HepG2 (cell line): ENCODE data around the gene SNX21. TPM values are rescaled to one million over a fixed set of nuclear protein-coding genes. Genes with fewer than 3 reads are reported as not detected.
"Not testable (repeated sequence)": the region's sequence is repeated elsewhere in the genome, so short reads cannot be mapped to it uniquely, and the experiment has no call there.

Experiments used
- ATF2 ChIP-seq: sonication (generic); formaldehyde crosslinking; IDR thresholded peaks from 2 replicates; pipeline ENCODE4 v1.4.0; 2020; ENCODE audit warnings: missing genetic modification reagents
- FOXC1 ChIP-seq: sonication (generic); formaldehyde crosslinking; IDR thresholded peaks from 2 replicates; pipeline ENCODE4 v1.8.0; 2022; ENCODE audit warnings: mild to moderate bottlenecking, missing genetic modification reagents, borderline replicate concordance
- FOXJ3 ChIP-seq: sonication (generic); formaldehyde crosslinking; IDR thresholded peaks from 2 replicates; pipeline ENCODE4 v1.4.0; 2020; ENCODE audit warnings: missing genetic modification reagents, mild to moderate bottlenecking, borderline replicate concordance
- FOXK1 ChIP-seq: sonication (generic); formaldehyde crosslinking; IDR thresholded peaks from 2 replicates; pipeline ENCODE4 v1.4.0; 2020; ENCODE audit warnings: low read depth, missing genetic modification reagents, borderline replicate concordance
- HMG20A ChIP-seq: IDR thresholded peaks from 2 replicates; pipeline ENCODE4 v1.6.1; 2016; ENCODE audit warnings: borderline replicate concordance
- HNF1A ChIP-seq, 2 experiments: sonication (generic) in 1 of 2; formaldehyde crosslinking in 1 of 2; IDR thresholded peaks; 2 replicates each; pipeline versions ENCODE4 v1.4.0 to v1.6.1; 2016 to 2020; ENCODE audit warnings: borderline replicate concordance in 1 of 2, low read depth in 1 of 2, mild to moderate bottlenecking in 1 of 2, missing genetic modification reagents in 1 of 2
- HOXA5 ChIP-seq: sonication (generic); formaldehyde crosslinking; IDR thresholded peaks from 2 replicates; pipeline ENCODE4 v1.4.0; 2020; ENCODE audit warnings: missing genetic modification reagents
- KDM6A ChIP-seq: IDR thresholded peaks from 2 replicates; pipeline ENCODE4 v1.6.1; 2016; ENCODE audit warnings: low read depth
- NCOA2 ChIP-seq: sonication (generic); formaldehyde crosslinking; IDR thresholded peaks from 2 replicates; pipeline ENCODE4 v1.8.0; 2022; ENCODE audit warnings: inconsistent platforms
- NFYC ChIP-seq: IDR thresholded peaks from 2 replicates; pipeline ENCODE4 v1.6.1; 2016; ENCODE audit warnings: missing genetic modification reagents, missing compliant biosample characterization
- NONO ChIP-seq, 2 experiments: fragments of 450-650 bp in 1 of 2; sonication (generic) in 1 of 2; formaldehyde crosslinking in 1 of 2; IDR thresholded peaks in 1 of 2; conservative IDR thresholded peaks in 1 of 2; 2 replicates each; pipeline versions ENCODE4 v1.6.1 to v1.8.0; 2017 to 2022; ENCODE audit warnings: mild to moderate bottlenecking in 1 of 2, missing genetic modification reagents in 1 of 2, moderate library complexity in 1 of 2
- PPARG ChIP-seq: conservative IDR thresholded peaks from 2 replicates; pipeline ENCODE4 v1.6.1; 2016; ENCODE audit warnings: missing biosample characterization, missing genetic modification reagents
- RARA ChIP-seq: IDR thresholded peaks from 2 replicates; pipeline ENCODE4 v1.6.1; 2016; ENCODE audit warnings: missing genetic modification reagents, missing compliant biosample characterization
- RCOR2 ChIP-seq: IDR thresholded peaks from 2 replicates; pipeline ENCODE4 v1.6.1; 2016; ENCODE audit warnings: missing biosample characterization, missing genetic modification reagents
- TARDBP ChIP-seq: sonication (generic); formaldehyde crosslinking; IDR thresholded peaks from 2 replicates; pipeline ENCODE4 v1.8.0; 2022; ENCODE audit warnings: mild to moderate bottlenecking, missing genetic modification reagents
- ZBTB43 ChIP-seq: sonication (generic); formaldehyde crosslinking; conservative IDR thresholded peaks from 2 replicates; pipeline ENCODE4 v1.4.0; 2020; ENCODE audit warnings: missing genetic modification reagents
- ZNF121 ChIP-seq: sonication (generic); formaldehyde crosslinking; IDR thresholded peaks from 2 replicates; pipeline ENCODE4 v1.5.0; 2020; ENCODE audit warnings: mild to moderate bottlenecking, missing genetic modification reagents
- ZNF292 ChIP-seq: sonication (generic); formaldehyde crosslinking; IDR thresholded peaks from 2 replicates; pipeline ENCODE4 v1.8.1; 2022; ENCODE audit warnings: mild to moderate bottlenecking, low read depth, missing genetic modification reagents, borderline replicate concordance
- ZNF331 ChIP-seq: sonication (generic); formaldehyde crosslinking; IDR thresholded peaks from 2 replicates; pipeline ENCODE4 v1.4.0; 2020; ENCODE audit warnings: missing genetic modification reagents
- ZNF768 ChIP-seq: sonication (generic); formaldehyde crosslinking; IDR thresholded peaks from 2 replicates; pipeline ENCODE4 v1.4.0; 2020; ENCODE audit warnings: missing genetic modification reagents
- polyA plus RNA-seq, 8 experiments: library from polyadenylated mRNA; depleted of rRNA in 3 of 8; stranded (reverse) in 7 of 8; unstranded in 1 of 8; fragments of >200 nt; fragmentation: Illumina TruSeq in 4 of 8; extraction: Trizol in 4 of 8; gene quantifications; 2 replicates each; pipeline versions ENCODE4 v1.2.1 to v1.2.3, GENCODE V29; 2011 to 2016; ENCODE audit warnings: low read depth in 4 of 8, missing spikeins in 1 of 8, mixed read lengths in 1 of 8; ENCODE audit not compliant: insufficient read depth in 1 of 8
- total RNA-seq, 5 experiments: library from RNA; depleted of rRNA; stranded (reverse); fragments of >200 nt; fragmentation: Illumina TruSeq; extraction: Trizol; gene quantifications; 2 replicates each; pipeline ENCODE4 v1.2.3, GENCODE V29; 2016; ENCODE audit warnings: low read depth in 1 of 5
- TF ChIP-seq, protein P1 (sequence below): sonication (generic); formaldehyde crosslinking; IDR thresholded peaks from 2 replicates; pipeline ENCODE4 v1.4.0; 2020; ENCODE audit warnings: missing genetic modification reagents

The SNX21 gene
- total and polyA plus RNA-seq, 2 of the 13 experiments (the other 11 are each of a cell fraction or from before 2014, with no cell fraction given), result 7.7 to 12.8 TPM

DNA sequence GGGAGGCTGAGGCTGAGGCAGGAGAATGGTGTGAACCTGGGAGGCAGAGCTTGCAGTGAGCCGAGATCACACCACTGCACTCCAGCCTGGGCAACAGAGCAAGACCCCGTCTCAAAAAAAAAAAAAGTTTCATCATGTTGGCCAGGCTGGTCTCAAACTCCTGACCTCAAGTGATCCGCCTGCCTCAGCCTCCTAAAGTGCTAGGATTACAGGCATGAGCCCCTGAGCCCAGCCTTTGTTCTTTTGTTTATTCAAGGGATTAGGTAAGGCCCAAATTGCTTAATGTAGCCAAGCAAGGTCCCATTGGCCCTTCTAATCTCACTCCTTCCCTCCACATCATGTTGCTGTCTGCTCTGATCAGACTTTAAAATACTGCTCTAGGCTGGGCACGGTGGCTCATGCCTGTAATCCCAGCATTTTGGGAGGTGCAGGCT is 3.9 kb upstream of the SNX21 start (continued):
- TF ChIP-seq, protein P1, sequence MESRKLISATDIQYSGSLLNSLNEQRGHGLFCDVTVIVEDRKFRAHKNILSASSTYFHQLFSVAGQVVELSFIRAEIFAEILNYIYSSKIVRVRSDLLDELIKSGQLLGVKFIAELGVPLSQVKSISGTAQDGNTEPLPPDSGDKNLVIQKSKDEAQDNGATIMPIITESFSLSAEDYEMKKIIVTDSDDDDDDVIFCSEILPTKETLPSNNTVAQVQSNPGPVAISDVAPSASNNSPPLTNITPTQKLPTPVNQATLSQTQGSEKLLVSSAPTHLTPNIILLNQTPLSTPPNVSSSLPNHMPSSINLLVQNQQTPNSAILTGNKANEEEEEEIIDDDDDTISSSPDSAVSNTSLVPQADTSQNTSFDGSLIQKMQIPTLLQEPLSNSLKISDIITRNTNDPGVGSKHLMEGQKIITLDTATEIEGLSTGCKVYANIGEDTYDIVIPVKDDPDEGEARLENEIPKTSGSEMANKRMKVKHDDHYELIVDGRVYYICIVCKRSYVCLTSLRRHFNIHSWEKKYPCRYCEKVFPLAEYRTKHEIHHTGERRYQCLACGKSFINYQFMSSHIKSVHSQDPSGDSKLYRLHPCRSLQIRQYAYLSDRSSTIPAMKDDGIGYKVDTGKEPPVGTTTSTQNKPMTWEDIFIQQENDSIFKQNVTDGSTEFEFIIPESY (CRISPR knock-in tag), result 0 out of 2 replicates have a peak, but pooled peaks have one; percentile 32
- TF ChIP-seq HOXA5 (CRISPR knock-in tag) (peak; percentile 50; the same call in 1 of the 2 replicates), NCOA2 (CRISPR knock-in tag) (peak; percentile 78), FOXJ3 (CRISPR knock-in tag) (peak; percentile 77; the same call in 1 of the 2 replicates), TARDBP (CRISPR knock-in tag) (0 out of 2 replicates have a peak, but pooled peaks have one; percentile 61), ATF2 (peak; percentile 64), ZNF331 (CRISPR knock-in tag) (peak; percentile 87; the same call in 1 of the 2 replicates), ZNF292 (CRISPR knock-in tag) (peak; percentile 74; the same call in 1 of the 2 replicates), FOXK1 (CRISPR knock-in tag) (peak; percentile 29; the same call in 1 of the 2 replicates), HNF1A (CRISPR knock-in tag; IDR thresholded peaks at IDR 0.05; ENCODE audit: borderline replicate concordance) (0 out of 2 replicates have a peak, but pooled peaks have one; percentile 7), ZBTB43 (CRISPR knock-in tag) (0 out of 2 replicates have a peak, but pooled peaks have one; percentile 27), RARA (peak; percentile 65), HMG20A (CRISPR knock-in tag) (peak; percentile 38; the same call in 1 of the 2 replicates), NONO (CRISPR knock-in tag; conservative IDR thresholded peaks at IDR 0.05) (peak; percentile 43; the same call in 1 of the 2 replicates), FOXC1 (CRISPR knock-in tag) (peak; percentile 66; the same call in 1 of the 2 replicates), PPARG (peak; percentile 61; the same call in 1 of the 2 replicates), ZNF121 (peak; percentile 99), ZNF768 (CRISPR knock-in tag) (peak; percentile 8; the same call in 1 of the 2 replicates), RCOR2 (CRISPR knock-in tag) (peak; percentile 81), KDM6A (peak; percentile 58; the same call in 1 of the 2 replicates), NFYC (CRISPR knock-in tag) (peak; percentile 56)
- not testable (repeated sequence) for TF ChIP-seq HNF1A (IDR thresholded peaks at IDR 0.05; ENCODE audit: low read depth); NONO (IDR thresholded peaks at IDR 0.05)
